ENCODE results near the gene NELFB.

The NELFB gene

GRCh38 chr9:137303893-137304382 lies 48.8 kb downstream of the NELFB start:
- DNase-seq = no peak

- DNase-seq = peak; percentile 57
Observed at GRCh38 chr9:137304383-137305059, 49.4 kb downstream of the NELFB start.

GRCh38 chr9:137305060-137305797 lies 50.1 kb downstream of the NELFB start:
- DNase-seq = peak; percentile 81

- no peak for DNase-seq
Observed at GRCh38 chr9:137305798-137306065, 50.6 kb downstream of the NELFB start.

GRCh38 chr9:137306066-137306849 lies 51.1 kb downstream of the NELFB start:
- DNase-seq = no peak

GRCh38 chr9:137306850-137307254 lies 51.7 kb downstream of the NELFB start:
- DNase-seq = no peak

GRCh38 chr9:137307255-137308056 lies 52.3 kb downstream of the NELFB start:
- peak; percentile 55 for DNase-seq

- DNase-seq = no peak
Observed at GRCh38 chr9:137308057-137308619, 53.0 kb downstream of the NELFB start.

- no peak for DNase-seq
Observed at GRCh38 chr9:137309368-137310188, 54.5 kb downstream of the NELFB start.

GRCh38 chr9:137310189-137311052 lies 55.3 kb downstream of the NELFB start:
- no peak for DNase-seq

- DNase-seq = peak; percentile 54
Observed at GRCh38 chr9:137311171-137311985, 56.3 kb downstream of the NELFB start.

GRCh38 chr9:137311986-137312851 lies 57.1 kb downstream of the NELFB start:
- no peak for DNase-seq

- DNase-seq = no peak
Observed at GRCh38 chr9:137312852-137313325, 57.8 kb downstream of the NELFB start.

- DNase-seq = no peak
Observed at GRCh38 chr9:137313326-137313936, 58.3 kb downstream of the NELFB start.

- no peak for DNase-seq
Observed at GRCh38 chr9:137313956-137314560, 58.9 kb downstream of the NELFB start.

GRCh38 chr9:137314561-137315560 lies 59.7 kb downstream of the NELFB start:
- DNase-seq = no peak
